Psoas muscle (tissue), 8 donors: ENCODE data around the gene SH2D5. TPM values are rescaled to one million over a fixed set of nuclear protein-coding genes. Genes with fewer than 3 reads are reported as not detected.

Experiments used
- ATAC-seq, 4 donors: fragments of 200-7000 bp; cut with Tn5 transposase; one replicate each; pipeline ENCODE4 v1.9.1; 2020; ENCODE audit warnings: moderate library complexity in 3 of 4, mild to moderate bottlenecking in 2 of 4
- DNase-seq, 2 donors: peaks; one replicate each; pipeline ENCODE4 v3.0.0-alpha.2; 2020
- H3K27ac ChIP-seq: fragments of 200-600 bp; one replicate; pipeline ENCODE4 v1.8.0; 2022
- H3K27me3 ChIP-seq, 3 donors: fragments of 200-600 bp in 1 of 3; one replicate each; pipeline versions ENCODE4 v1.6.1 to v1.8.0; 2013 to 2022; ENCODE audit warnings: low read length in 2 of 3, mild to moderate bottlenecking in 2 of 3, moderate library complexity in 1 of 3; ENCODE audit not compliant: insufficient read depth in 3 of 3
- H3K36me3 ChIP-seq, 2 donors: fragments of 200-600 bp in 1 of 2; one replicate each; pipeline versions ENCODE4 v1.6.1 to v1.8.0; 2013 to 2022; ENCODE audit warnings: low read depth in 1 of 2, mild to moderate bottlenecking in 1 of 2, moderate library complexity in 1 of 2; ENCODE audit not compliant: insufficient read depth in 1 of 2
- H3K4me1 ChIP-seq: fragments of 200-600 bp; one replicate; pipeline ENCODE4 v1.8.0; 2022
- H3K4me3 ChIP-seq: fragments of 200-600 bp; one replicate; pipeline ENCODE4 v1.8.0; 2022; ENCODE audit warnings: mild to moderate bottlenecking
- H3K9me3 ChIP-seq: fragments of 200-600 bp; one replicate; pipeline ENCODE4 v1.8.0; 2022
- CTCF ChIP-seq: fragments of 200-600 bp; IDR thresholded peaks from one replicate; pipeline ENCODE4 v1.8.0; 2022; ENCODE audit warnings: antibody characterized with exemption
- WGBS, 3 donors: extraction: QIAGEN DNeasy Blood & Tissue Kit; methylation state at CpG; one replicate each; pipeline versions ENCODE4 v1.1.6 to v1.1.7; 2013; 5-methylcytosine and 5-hydroxymethylcytosine counted together
- intact Hi-C, 2 donors: fragments of 100-400 bp; cut with DNase I; formaldehyde crosslinking; loops; one replicate each; pipeline versions ENCODE4 v1.11.0 to v1.14.2; 2022
- polyA plus RNA-seq, 3 donors: library from polyadenylated mRNA; stranded (reverse); fragments of 200-250 nt; gene quantifications; one replicate each; pipeline ENCODE4 v1.2.3, GENCODE V29; 2013
- total RNA-seq, 4 donors: library from RNA; stranded (reverse); fragmentation: NEBNext Ultra II Directional in 2 of 4; extraction: Animal tissue kit (Norgen Biotek cat#: 25700) in 2 of 4; gene quantifications; one replicate each; pipeline versions ENCODE4 v1.2.1 to v1.2.4, GENCODE V29; 2021 to 2023
- donor health status: healthy with polysubstance abuse.
- donor health status: DM: no; HTN: no; CAD: no; lungs with moderate emphysema.
- donor health status: Bipolar disorder and iron deficiency.
- donor health status: healthy.
- donor health status: DM: yes; HTN: yes; CAD: no.
- donor health status: DM: no; HTN: no; CAD: no.
- donor health status: DM: no; HTN: no; CAD: no.
- donor health status: DM: yes; HTN: yes; CAD: no.

The SH2D5 gene
- total and polyA plus RNA-seq, 7 donors = 0.09 to 27.9 (median 2.2) TPM

GRCh38 chr1:20708057-20708456 is 24.4 kb downstream of the SH2D5 start:
- TF ChIP-seq CTCF = no peak
- Histone ChIP-seq H3K9me3 (no peaks in the 10 kb centered on the region), H3K4me1 (no peaks in the 10 kb centered on the region), H3K36me3 (no peaks in the 10 kb centered on the region), H3K27ac (no peak overlapping the region), H3K27me3 (no peaks in the 10 kb centered on the region), H3K4me3 (no peak overlapping the region)
- WGBS, 3 donors = 59 to 84% (median 73%) methylated on average over 6 of the region's 6 CpGs
- ATAC-seq (no peak), DNase-seq (no peak)
- intact Hi-C loops = no loop called here

- no peak for ATAC-seq
These were observed 25.7 kb downstream of the SH2D5 start for GRCh38 chr1:20706841-20707240.

GRCh38 chr1:20705203-20705755 is 27.2 kb downstream of the SH2D5 start:
- no peaks in the 10 kb centered on the region for H3K9me3 ChIP-seq
- 79 to 82% (median 80%) methylated on average over 15 of the region's 15 CpGs for WGBS, 3 donors
- H3K4me1 ChIP-seq = no peaks in the 10 kb centered on the region
- H3K4me3 ChIP-seq = no peak overlapping the region
- no peak for TF ChIP-seq CTCF
- intact Hi-C loops = no loop called here
- no peaks in the 10 kb centered on the region for H3K27me3 ChIP-seq
- no peak for DNase-seq
- no peak for ATAC-seq
- H3K27ac ChIP-seq = no peak overlapping the region
- H3K36me3 ChIP-seq = no peaks in the 10 kb centered on the region

More at GRCh38 chr1:20706841-20707240, 25.7 kb downstream of the SH2D5 start:
- Histone ChIP-seq H3K36me3 (no peaks in the 10 kb centered on the region), H3K4me3 (no peak overlapping the region), H3K27me3 (no peaks in the 10 kb centered on the region), H3K4me1 (no peaks in the 10 kb centered on the region), H3K27ac (no peak overlapping the region), H3K9me3 (no peaks in the 10 kb centered on the region)
- intact Hi-C loops = no loop called here
- no peak for TF ChIP-seq CTCF
- WGBS, 3 donors = 53 to 60% (median 53%) methylated on average over 5 of the region's 5 CpGs
- DNase-seq = no peak

GRCh38 chr1:20704390-20705202 is 27.9 kb downstream of the SH2D5 start:
- Histone ChIP-seq H3K4me1 (peaks cover 6% of the 10 kb centered on the region), H3K9me3 (no peaks in the 10 kb centered on the region), H3K36me3 (no peaks in the 10 kb centered on the region), H3K4me3 (no peak overlapping the region), H3K27me3 (no peaks in the 10 kb centered on the region), H3K27ac (no peak overlapping the region)
- intact Hi-C loops = no loop called here
- DNase-seq (no peak), ATAC-seq (no peak)
- 95 to 97% (median 96%) methylated on average over 41 of the region's 41 CpGs for WGBS, 3 donors
- TF ChIP-seq CTCF = no peak
